ENCODE results near the gene GJD4. TPM values are rescaled to one million over a fixed set of nuclear protein-coding genes. Genes with fewer than 3 reads are reported as not detected.

Gene GJD4
- total and polyA plus RNA-seq, 2 donors (not counting 1 experiment from before 2014, with no cell fraction given): not detected

DNA sequence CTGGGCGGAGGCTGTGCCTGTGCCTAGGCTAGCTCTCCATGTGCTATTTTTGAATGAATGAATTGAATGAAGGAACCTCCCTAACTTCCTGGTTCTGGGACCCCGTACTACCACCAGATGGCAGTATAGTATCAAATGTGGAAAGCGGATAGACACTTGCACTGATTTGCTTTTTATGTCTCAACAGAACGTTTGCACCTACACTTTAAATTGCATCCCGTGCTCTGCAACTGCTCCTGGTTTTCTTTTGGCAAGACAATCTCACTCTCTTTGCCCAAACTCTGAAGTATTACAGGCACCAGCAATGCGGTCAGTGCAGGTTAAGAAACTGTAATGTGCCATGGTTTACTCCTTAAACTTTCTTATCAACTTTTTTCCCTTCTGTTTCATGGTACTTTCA lies 30.4 kb downstream of the GJD4 start:
- Histone ChIP-seq H3K4me1 (ENCODE audit: control insufficient read depth in 2 of 2, insufficient read depth in 2 of 2, low read length in 2 of 2) (peaks cover 10 to 14% of the 10 kb centered on the region in 2 donors), H3K79me2 (ENCODE audit: control insufficient read depth, insufficient read depth, low read length) (no peaks in the 10 kb centered on the region), H3K9me3 (ENCODE audit: control extremely low read depth in 1 of 3, control insufficient read depth in 2 of 3, insufficient read depth in 1 of 3, low read length in 2 of 3) (peaks cover 0 to 2% (median 0%) of the 10 kb centered on the region in 3 donors), H3K36me3 (replicated peaks in 1 of 2; ENCODE audit: control extremely low read depth in 1 of 2, control insufficient read depth in 1 of 2, extremely low read depth in 1 of 2, insufficient read depth in 2 of 2, low read length in 1 of 2) (no peaks in the 10 kb centered on the region), H3K27ac (ENCODE audit: low read length in 2 of 2) (no peak overlapping the region), H3K4me2 (replicated peaks; ENCODE audit: low read depth, low read length, poor library complexity, severe bottlenecking) (no peak overlapping the region), H3K9ac (ENCODE audit: low read length) (no peak overlapping the region), H3K27me3 (replicated peaks in 1 of 4; ENCODE audit: control extremely low read depth in 1 of 4, control insufficient read depth in 3 of 4, insufficient read depth in 4 of 4, low read length in 3 of 4) (peaks cover 0 to 40% (median 23%) of the 10 kb centered on the region in 4 experiments), H2AFZ (ENCODE audit: insufficient read depth, low read depth, low read length, poor library complexity, severe bottlenecking) (no peak overlapping the region), H4K20me1 (ENCODE audit: control insufficient read depth, insufficient read depth, low read length, poor library complexity, severe bottlenecking) (no peaks in the 10 kb centered on the region), H3K4me3 (ENCODE audit: control extremely low read depth in 1 of 5, extremely low read depth in 1 of 5, insufficient read depth in 1 of 5, low read depth in 2 of 5, low read length in 4 of 5) (no peak overlapping the region)
- Mint-ChIP-seq H3K4me1 (peaks cover 17% of the 10 kb centered on the region), H3K4me3 (no peak overlapping the region), H3K9me3 (ENCODE audit: insufficient read depth) (no peaks in the 10 kb centered on the region), H3K27ac (no peak overlapping the region), H3K27me3 (peaks cover 39% of the 10 kb centered on the region)
- DNase-seq (peak; percentile 79), ATAC-seq (ENCODE audit: low read depth) (peak; percentile 68)
- WGBS (ENCODE audit: insufficient coverage): 7% methylated on average over 3 of the region's 6 CpGs
- ChIA-PET POLR2A (interaction anchor here (0.6 kb wide), 1 partner anchor 1245 kb away, joined by 3 read pairs; no protein-coding TSS in a partner anchor), CTCF (interaction anchor here (0.5 to 3.8 kb wide), 19 partner anchors 10 to 1245 kb away, joined by 3 to 24 read pairs (median 5); no protein-coding TSS in a partner anchor)
- intact Hi-C loops (cut with micrococcal nuclease): loop anchor here (1.0 kb wide), 1 partner anchor 146 kb away; no protein-coding TSS in a partner anchor
- TF ChIP-seq EZH2 (IDR thresholded peaks at IDR 0.05; ENCODE audit: borderline replicate concordance, insufficient read depth, low read depth, low read length, poor library complexity, severe bottlenecking): no peak
- TF ChIP-seq, protein P1, sequence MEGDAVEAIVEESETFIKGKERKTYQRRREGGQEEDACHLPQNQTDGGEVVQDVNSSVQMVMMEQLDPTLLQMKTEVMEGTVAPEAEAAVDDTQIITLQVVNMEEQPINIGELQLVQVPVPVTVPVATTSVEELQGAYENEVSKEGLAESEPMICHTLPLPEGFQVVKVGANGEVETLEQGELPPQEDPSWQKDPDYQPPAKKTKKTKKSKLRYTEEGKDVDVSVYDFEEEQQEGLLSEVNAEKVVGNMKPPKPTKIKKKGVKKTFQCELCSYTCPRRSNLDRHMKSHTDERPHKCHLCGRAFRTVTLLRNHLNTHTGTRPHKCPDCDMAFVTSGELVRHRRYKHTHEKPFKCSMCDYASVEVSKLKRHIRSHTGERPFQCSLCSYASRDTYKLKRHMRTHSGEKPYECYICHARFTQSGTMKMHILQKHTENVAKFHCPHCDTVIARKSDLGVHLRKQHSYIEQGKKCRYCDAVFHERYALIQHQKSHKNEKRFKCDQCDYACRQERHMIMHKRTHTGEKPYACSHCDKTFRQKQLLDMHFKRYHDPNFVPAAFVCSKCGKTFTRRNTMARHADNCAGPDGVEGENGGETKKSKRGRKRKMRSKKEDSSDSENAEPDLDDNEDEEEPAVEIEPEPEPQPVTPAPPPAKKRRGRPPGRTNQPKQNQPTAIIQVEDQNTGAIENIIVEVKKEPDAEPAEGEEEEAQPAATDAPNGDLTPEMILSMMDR (IDR thresholded peaks at IDR 0.05): peak; percentile 96

DNA sequence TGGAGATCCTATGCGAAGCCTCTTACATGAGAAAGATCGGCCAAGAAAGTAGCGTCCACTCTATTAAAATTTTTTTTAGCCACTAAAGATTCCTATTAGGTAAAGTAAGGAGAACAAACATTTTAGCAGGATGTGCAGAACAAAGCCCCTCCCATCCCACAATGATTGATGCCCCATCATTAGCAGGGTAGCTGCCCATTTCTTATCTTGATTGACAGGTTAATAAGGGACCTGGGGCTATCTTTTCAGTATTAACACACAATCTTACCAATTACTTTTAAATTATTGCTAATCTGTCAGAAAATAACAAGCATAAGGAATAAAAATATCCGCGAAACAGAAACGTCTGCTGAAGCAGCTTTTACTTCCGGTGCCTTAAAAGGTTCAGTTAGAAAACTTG lies 31.8 kb downstream of the GJD4 start:
- Mint-ChIP-seq H3K27ac (no peak overlapping the region), H3K9me3 (ENCODE audit: insufficient read depth) (no peaks in the 10 kb centered on the region), H3K4me1 (peaks cover 21% of the 10 kb centered on the region), H3K27me3 (peaks cover 36% of the 10 kb centered on the region), H3K4me3 (no peak overlapping the region)
- Histone ChIP-seq H3K4me2 (replicated peaks; ENCODE audit: low read depth, low read length, poor library complexity, severe bottlenecking) (peak overlapping the region; percentile 23), H3K4me1 (ENCODE audit: control insufficient read depth in 2 of 2, insufficient read depth in 2 of 2, low read length in 2 of 2) (peaks cover 10 to 14% of the 10 kb centered on the region in 2 donors), H3K4me3 (ENCODE audit: control extremely low read depth in 1 of 5, extremely low read depth in 1 of 5, insufficient read depth in 1 of 5, low read depth in 2 of 5, low read length in 4 of 5) (no peak overlapping the region), H3K9ac (ENCODE audit: low read length) (no peak overlapping the region), H3K36me3 (replicated peaks in 1 of 2; ENCODE audit: control extremely low read depth in 1 of 2, control insufficient read depth in 1 of 2, extremely low read depth in 1 of 2, insufficient read depth in 2 of 2, low read length in 1 of 2) (no peaks in the 10 kb centered on the region), H3K27me3 (replicated peaks in 1 of 4; ENCODE audit: control extremely low read depth in 1 of 4, control insufficient read depth in 3 of 4, insufficient read depth in 4 of 4, low read length in 3 of 4) (peaks cover 0 to 40% (median 23%) of the 10 kb centered on the region in 4 experiments), H3K27ac (ENCODE audit: low read length in 2 of 2) (no peak overlapping the region), H2AFZ (ENCODE audit: insufficient read depth, low read depth, low read length, poor library complexity, severe bottlenecking) (no peak overlapping the region), H3K9me3 (ENCODE audit: control extremely low read depth in 1 of 3, control insufficient read depth in 2 of 3, insufficient read depth in 1 of 3, low read length in 2 of 3) (peaks cover 0 to 2% (median 0%) of the 10 kb centered on the region in 3 donors), H4K20me1 (ENCODE audit: control insufficient read depth, insufficient read depth, low read length, poor library complexity, severe bottlenecking) (no peaks in the 10 kb centered on the region), H3K79me2 (ENCODE audit: control insufficient read depth, insufficient read depth, low read length) (no peaks in the 10 kb centered on the region)
- ATAC-seq (ENCODE audit: low read depth): no peak
- CTCF ChIA-PET: interaction anchor here (0.9 to 3.8 kb wide), 7 partner anchors 8 to 1243 kb away, joined by 3 to 24 read pairs (median 14); no protein-coding TSS in a partner anchor
- DNase-seq: no peak
- TF ChIP-seq, protein P1 (IDR thresholded peaks at IDR 0.05): no peak
- no peak for TF ChIP-seq EZH2 (IDR thresholded peaks at IDR 0.05; ENCODE audit: borderline replicate concordance, insufficient read depth, low read depth, low read length, poor library complexity, severe bottlenecking)
- WGBS (ENCODE audit: insufficient coverage): 0% methylated on average over 2 of the region's 7 CpGs
- intact Hi-C loops (cut with micrococcal nuclease): no loop called here
- POLR2A ChIA-PET: no interaction called here
